ENCODE data around the gene OR51V1. TPM values are rescaled to one million over a fixed set of nuclear protein-coding genes. Genes with fewer than 3 reads are reported as not detected.

OR51V1 gene
- total and polyA plus RNA-seq, 2 experiments from 2014 or later, result not detected

DNA sequence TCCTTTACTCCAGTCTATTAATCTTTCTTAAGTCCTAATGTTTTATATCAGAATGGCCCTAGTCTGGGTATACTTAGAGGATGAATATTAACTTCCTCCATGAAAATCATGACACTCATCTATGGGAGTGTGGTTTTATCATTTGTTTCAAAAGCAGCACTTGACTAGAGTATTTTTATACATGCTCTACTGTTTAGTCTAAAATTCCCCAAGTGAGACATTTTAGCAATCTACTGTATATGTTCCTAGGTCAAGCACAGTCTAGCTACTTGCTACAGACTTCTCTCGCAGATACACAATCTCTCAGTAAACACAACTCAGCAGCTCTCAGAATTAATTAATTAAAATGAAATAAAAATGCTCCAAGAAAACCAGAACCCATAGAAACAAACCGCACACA is 29.3 kb upstream of the OR51V1 start:
- no peaks in the 10 kb centered on the region for H3K9me2 ChIP-seq (ENCODE audit: insufficient read depth)
- no peaks in the 10 kb centered on the region for H3K27me3 ChIP-seq (replicated peaks; ENCODE audit: insufficient read depth)
- no peak overlapping the region for H3K9ac ChIP-seq
- H3K9me3 ChIP-seq (ENCODE audit: low read depth), result no peaks in the 10 kb centered on the region
- in situ Hi-C loops (cut with MboI), result no loop called here
- H3K4me1 ChIP-seq (ENCODE audit: insufficient read depth), result no peaks in the 10 kb centered on the region; the same call in 1 of the 2 replicates
- H3K4me3 ChIP-seq, result no peak overlapping the region
- H3K79me2 ChIP-seq (ENCODE audit: insufficient read depth), result no peaks in the 10 kb centered on the region
- H2AFZ ChIP-seq, result no peak overlapping the region
- no peak overlapping the region for H3K27ac ChIP-seq
- no peak for DNase-seq
- WGBS, 2 experiments (ENCODE audit: low coverage in 1 of 2, low lambda C conversion rate in 2 of 2, missing lambda C conversion rate in 2 of 2), result 69 to 73% methylated on average over 2 of the region's 2 CpGs
- H3F3A ChIP-seq (ENCODE audit: insufficient read depth), result 0 out of 2 replicates have a peak, but pooled peaks cover 5% of the 10 kb centered on the region
- H3K4me2 ChIP-seq (ENCODE audit: unreplicated experiment), result no peak overlapping the region
- H3K36me3 ChIP-seq (ENCODE audit: low read depth), result no peaks in the 10 kb centered on the region
- no peak for TF ChIP-seq EZH2 (IDR thresholded peaks at IDR 0.05; ENCODE audit: insufficient read depth, poor library complexity, severe bottlenecking)
- H4K20me1 ChIP-seq (ENCODE audit: insufficient read depth), result no peaks in the 10 kb centered on the region

DNA sequence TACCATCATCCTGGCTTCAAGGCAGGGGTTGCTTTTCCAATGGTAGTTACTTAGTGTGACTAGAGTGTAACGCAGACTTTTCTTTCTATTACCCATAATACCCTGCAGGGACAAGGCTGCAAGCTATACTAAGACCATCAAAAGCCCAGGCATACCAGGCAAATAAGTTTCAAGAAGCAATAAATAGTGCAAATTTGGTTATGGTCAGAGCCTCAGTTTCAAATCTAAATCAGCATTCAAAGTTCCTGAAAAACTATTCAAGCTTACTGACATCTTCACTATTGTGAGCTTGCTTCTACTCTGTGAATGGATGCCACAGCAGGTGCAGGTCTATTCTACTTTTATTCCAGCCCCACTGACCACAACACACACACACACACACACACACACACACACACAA is 28.9 kb upstream of the OR51V1 start:
- Histone ChIP-seq H4K20me1 (ENCODE audit: insufficient read depth) (no peaks in the 10 kb centered on the region), H3K9me2 (ENCODE audit: insufficient read depth) (no peaks in the 10 kb centered on the region), H3K4me3 (no peak overlapping the region), H3K27me3 (replicated peaks; ENCODE audit: insufficient read depth) (no peaks in the 10 kb centered on the region), H3K36me3 (ENCODE audit: low read depth) (no peaks in the 10 kb centered on the region), H3K4me2 (ENCODE audit: unreplicated experiment) (no peak overlapping the region), H2AFZ (no peak overlapping the region), H3F3A (ENCODE audit: insufficient read depth) (0 out of 2 replicates have a peak, but pooled peaks cover 2% of the 10 kb centered on the region), H3K4me1 (ENCODE audit: insufficient read depth) (no peaks in the 10 kb centered on the region), H3K9me3 (ENCODE audit: low read depth) (no peaks in the 10 kb centered on the region), H3K27ac (no peak overlapping the region), H3K9ac (no peak overlapping the region), H3K79me2 (ENCODE audit: insufficient read depth) (no peaks in the 10 kb centered on the region)
- no peak for DNase-seq
- in situ Hi-C loops (cut with MboI), result no loop called here
- WGBS, 2 experiments (ENCODE audit: low coverage in 1 of 2, low lambda C conversion rate in 2 of 2, missing lambda C conversion rate in 2 of 2), result 75 to 89% methylated on average over 1 of the region's 1 CpG
- TF ChIP-seq EZH2phosphoT487 (IDR thresholded peaks at IDR 0.05; ENCODE audit: insufficient read depth, low read depth), result no peak
- no peak for TF ChIP-seq EZH2 (IDR thresholded peaks at IDR 0.05; ENCODE audit: insufficient read depth, poor library complexity, severe bottlenecking)

DNA sequence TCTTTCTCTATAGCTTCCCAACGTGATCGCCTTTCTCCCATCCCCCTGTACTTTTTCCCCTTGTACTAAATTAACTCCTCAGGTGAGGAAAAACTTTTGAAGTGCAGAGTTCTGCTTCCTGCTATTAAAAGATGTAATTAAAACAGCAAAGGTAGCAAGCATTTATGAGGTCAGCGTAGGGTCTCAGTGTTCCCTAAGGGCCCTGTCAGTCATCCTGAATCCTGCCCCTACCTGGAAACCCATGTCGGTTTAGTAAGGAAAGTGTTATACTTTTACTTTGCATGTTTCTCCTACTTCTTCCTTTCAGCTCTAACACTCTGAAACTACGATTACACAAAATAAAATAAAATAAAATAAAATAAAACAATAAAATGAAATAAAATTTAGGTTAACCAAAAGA is 27.6 kb upstream of the OR51V1 start:
- TF ChIP-seq EZH2phosphoT487 (IDR thresholded peaks at IDR 0.05; ENCODE audit: insufficient read depth, low read depth) (no peak), EZH2 (IDR thresholded peaks at IDR 0.05; ENCODE audit: insufficient read depth, poor library complexity, severe bottlenecking) (no peak)
- H3K4me3 ChIP-seq, result no peak overlapping the region
- in situ Hi-C loops (cut with MboI), result no loop called here
- no peaks in the 10 kb centered on the region for H3K36me3 ChIP-seq (ENCODE audit: low read depth)
- DNase-seq, result no peak
- H3F3A ChIP-seq (ENCODE audit: insufficient read depth), result no peaks in the 10 kb centered on the region
- H3K4me1 ChIP-seq (ENCODE audit: insufficient read depth), result no peaks in the 10 kb centered on the region
- WGBS, 2 experiments (ENCODE audit: low coverage in 1 of 2, low lambda C conversion rate in 2 of 2, missing lambda C conversion rate in 2 of 2), result 39 to 45% methylated on average over 5 of the region's 5 CpGs
- no peaks in the 10 kb centered on the region for H3K79me2 ChIP-seq (ENCODE audit: insufficient read depth)
- H4K20me1 ChIP-seq (ENCODE audit: insufficient read depth), result no peaks in the 10 kb centered on the region
- H3K9me2 ChIP-seq (ENCODE audit: insufficient read depth), result no peaks in the 10 kb centered on the region
- H3K9ac ChIP-seq, result no peak overlapping the region
- no peaks in the 10 kb centered on the region for H3K27me3 ChIP-seq (replicated peaks; ENCODE audit: insufficient read depth)
- no peaks in the 10 kb centered on the region for H3K9me3 ChIP-seq (ENCODE audit: low read depth)
- no peak overlapping the region for H2AFZ ChIP-seq
- no peak overlapping the region for H3K27ac ChIP-seq
- no peak overlapping the region for H3K4me2 ChIP-seq (ENCODE audit: unreplicated experiment)

DNA sequence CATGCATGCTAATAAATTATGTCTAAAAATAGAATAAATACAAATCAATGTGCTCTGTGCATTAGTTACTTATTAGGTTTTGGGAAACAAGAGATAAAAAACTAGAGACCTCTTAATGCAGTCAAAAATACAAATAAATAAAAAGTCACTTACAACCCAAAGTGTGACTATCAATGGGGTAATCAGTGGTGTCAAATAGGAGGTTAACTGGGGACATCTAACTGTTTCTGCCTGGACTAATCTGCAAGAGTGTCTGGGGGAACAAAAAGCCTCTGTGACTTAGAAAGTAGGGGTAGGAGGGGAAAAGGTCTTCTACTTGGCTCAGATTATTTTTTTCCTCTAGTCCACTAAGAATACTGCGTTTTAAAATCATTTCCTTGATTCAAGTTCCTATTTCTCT is 27.2 kb upstream of the OR51V1 start:
- in situ Hi-C loops (cut with MboI), result no loop called here
- Histone ChIP-seq H2AFZ (no peak overlapping the region), H3K9me2 (ENCODE audit: insufficient read depth) (no peaks in the 10 kb centered on the region), H3F3A (ENCODE audit: insufficient read depth) (no peaks in the 10 kb centered on the region), H3K4me1 (ENCODE audit: insufficient read depth) (no peaks in the 10 kb centered on the region), H3K79me2 (ENCODE audit: insufficient read depth) (no peaks in the 10 kb centered on the region), H3K36me3 (ENCODE audit: low read depth) (no peaks in the 10 kb centered on the region), H3K27ac (no peak overlapping the region), H3K9ac (no peak overlapping the region), H4K20me1 (ENCODE audit: insufficient read depth) (no peaks in the 10 kb centered on the region), H3K9me3 (ENCODE audit: low read depth) (no peaks in the 10 kb centered on the region), H3K4me3 (no peak overlapping the region), H3K4me2 (ENCODE audit: unreplicated experiment) (no peak overlapping the region), H3K27me3 (replicated peaks; ENCODE audit: insufficient read depth) (no peaks in the 10 kb centered on the region)
- WGBS, 2 experiments (ENCODE audit: low coverage in 1 of 2, low lambda C conversion rate in 2 of 2, missing lambda C conversion rate in 2 of 2), result 22 to 41% methylated on average over 1 of the region's 1 CpG
- TF ChIP-seq EZH2phosphoT487 (IDR thresholded peaks at IDR 0.05; ENCODE audit: insufficient read depth, low read depth) (no peak), EZH2 (IDR thresholded peaks at IDR 0.05; ENCODE audit: insufficient read depth, poor library complexity, severe bottlenecking) (no peak)
- DNase-seq, result no peak

DNA sequence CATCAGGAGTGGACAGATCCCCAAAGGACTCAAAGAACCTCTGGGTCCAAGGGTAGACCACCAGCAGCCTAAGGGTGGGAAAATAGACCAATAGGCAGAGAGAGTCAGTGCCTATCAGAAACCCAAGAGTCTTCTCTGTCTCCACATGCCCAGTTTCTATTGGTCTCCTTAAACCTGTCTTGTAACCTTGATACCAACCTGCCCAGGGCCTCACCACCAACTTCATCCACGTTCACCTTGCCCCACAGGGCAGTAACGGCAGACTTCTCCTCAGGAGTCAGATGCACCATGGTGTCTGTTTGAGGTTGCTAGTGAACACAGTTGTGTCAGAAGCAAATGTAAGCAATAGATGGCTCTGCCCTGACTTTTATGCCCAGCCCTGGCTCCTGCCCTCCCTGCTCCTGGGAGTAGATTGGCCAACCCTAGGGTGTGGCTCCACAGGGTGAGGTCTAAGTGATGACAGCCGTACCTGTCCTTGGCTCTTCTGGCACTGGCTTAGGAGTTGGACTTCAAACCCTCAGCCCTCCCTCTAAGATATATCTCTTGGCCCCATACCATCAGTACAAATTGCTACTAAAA is 26.3 kb upstream of the OR51V1 start, which contains the start of gene HBB:
HBB (minus strand) TSS at position 340 of the 579 bp plus-strand sequence; CDS start at position 290, 50 bp downstream.
- H2AFZ ChIP-seq, result no peak within 1 kb of the TSS
- H3K36me3 ChIP-seq (ENCODE audit: low read depth), result no peaks in the 10 kb centered on the region
- WGBS, 2 experiments (ENCODE audit: low coverage in 1 of 2, low lambda C conversion rate in 2 of 2, missing lambda C conversion rate in 2 of 2), result 70 to 71% methylated on average over 3 of the region's 3 CpGs
- H4K20me1 ChIP-seq (ENCODE audit: insufficient read depth), result no peaks in the 10 kb centered on the region
- no peak within 1 kb of the TSS for H3K9ac ChIP-seq
- DNase-seq, result no peak
- H3K4me2 ChIP-seq (ENCODE audit: unreplicated experiment), result no peak within 1 kb of the TSS
- in situ Hi-C loops (cut with MboI), result no loop called here
- H3K27me3 ChIP-seq (replicated peaks; ENCODE audit: insufficient read depth), result no peaks in the 10 kb centered on the region
- TF ChIP-seq EZH2 (IDR thresholded peaks at IDR 0.05; ENCODE audit: insufficient read depth, poor library complexity, severe bottlenecking) (no peak), EZH2phosphoT487 (IDR thresholded peaks at IDR 0.05; ENCODE audit: insufficient read depth, low read depth) (no peak)
- H3K9me2 ChIP-seq (ENCODE audit: insufficient read depth), result no peaks in the 10 kb centered on the region
- no peak within 1 kb of the TSS for H3K27ac ChIP-seq
- no peak within 1 kb of the TSS for H3K4me3 ChIP-seq
- no peaks in the 10 kb centered on the region for H3K9me3 ChIP-seq (ENCODE audit: low read depth)
- no peaks in the 10 kb centered on the region for H3F3A ChIP-seq (ENCODE audit: insufficient read depth)
- H3K4me1 ChIP-seq (ENCODE audit: insufficient read depth), result no peaks in the 10 kb centered on the region
- no peaks in the 10 kb centered on the region for H3K79me2 ChIP-seq (ENCODE audit: insufficient read depth)

Measured in GM23248 (cell line).